SK-N-SH (cell line): ENCODE measurements around the gene PRRC2B. TPM values are rescaled to one million over a fixed set of nuclear protein-coding genes. Genes with fewer than 3 reads are reported as not detected.
"Not testable (repeated sequence)": the region's sequence is repeated elsewhere in the genome, so short reads cannot be mapped to it uniquely, and the experiment has no call there.

Experiments used
- CTCF ChIA-PET: fragments of 300-600, 350-600 bp; formaldehyde crosslinking; extraction: SDS; loops from one replicate; lab custom pipeline; 2021; lab: Yijun Ruan, JAX
- POLR2A ChIA-PET: fragments of 350-600 bp; sonication (Branson Sonifier 250); formaldehyde crosslinking; extraction: SDS; loops from one replicate; lab custom pipeline; 2020; ENCODE audit warnings: antibody characterized with exemption, inconsistent platforms; lab: Yijun Ruan, JAX
- DNase-seq: peaks from one replicate; pipeline ENCODE4 v3.0.0; 2012
- H2AFZ ChIP-seq: fragments of 200-600 bp; sonication (generic); 2 replicates; pipeline ENCODE4 v1.8.1; 2016; ENCODE audit warnings: antibody characterized with exemption, mild to moderate bottlenecking, low read depth
- H3F3A ChIP-seq: fragments of 200-600 bp; sonication (generic); replicated peaks from 2 replicates; pipeline ENCODE3; 2016; ENCODE audit warnings: antibody characterized with exemption, mild to moderate bottlenecking; ENCODE audit not compliant: insufficient read depth
- H3K27ac ChIP-seq, 2 experiments: fragments of 200-500 bp in 1 of 2; fragments of 200-600 bp in 1 of 2; sonication (Bioruptor generic) in 1 of 2; sonication (generic), shearing (Covaris generic) in 1 of 2; 2 replicates each; pipeline versions ENCODE4 v1.5.1 to v1.6.1; 2014 to 2016; ENCODE audit warnings: low read depth in 2 of 2, inconsistent platforms in 1 of 2, low read length in 1 of 2, mild to moderate bottlenecking in 1 of 2, mixed read lengths in 1 of 2
- H3K27me3 ChIP-seq: fragments of 200-600 bp; sonication (generic), shearing (Covaris generic); 2 replicates; pipeline ENCODE4 v1.6.1; 2016; ENCODE audit warnings: mixed run types; ENCODE audit not compliant: insufficient read depth
- H3K36me3 ChIP-seq, 2 experiments: fragments of 200-500 bp in 1 of 2; fragments of 200-600 bp in 1 of 2; sonication (Bioruptor generic) in 1 of 2; sonication (generic) in 1 of 2; replicated peaks in 1 of 2; 2 replicates each; pipeline versions ENCODE3 to v1.5.1; 2014 to 2016; ENCODE audit warnings: low read length in 1 of 2, mild to moderate bottlenecking in 1 of 2; ENCODE audit not compliant: insufficient read depth in 2 of 2, control insufficient read depth in 1 of 2
- H3K4me1 ChIP-seq, 2 experiments: fragments of 200-500 bp in 1 of 2; fragments of 200-600 bp in 1 of 2; sonication (Bioruptor generic) in 1 of 2; sonication (generic), shearing (Covaris generic) in 1 of 2; 2 replicates each; pipeline versions ENCODE4 v1.5.1 to v1.6.1; 2014 to 2016; ENCODE audit warnings: low read depth in 1 of 2, low read length in 1 of 2, mixed run types in 1 of 2; ENCODE audit not compliant: insufficient read depth in 2 of 2, control insufficient read depth in 1 of 2
- H3K4me2 ChIP-seq: fragments of 200-600 bp; sonication (generic), shearing (Covaris generic); 2 replicates; pipeline ENCODE4 v1.6.1; 2017; ENCODE audit warnings: mixed run types
- H3K4me3 ChIP-seq, 2 experiments: fragments of 200-500 bp in 1 of 2; fragments of 200-600 bp in 1 of 2; sonication (Bioruptor generic) in 1 of 2; sonication (generic), shearing (Covaris generic) in 1 of 2; 2 replicates each; pipeline versions ENCODE4 v1.5.1 to v1.8.1; 2014 to 2016; ENCODE audit warnings: low read depth in 2 of 2, inconsistent platforms in 1 of 2, low read length in 1 of 2, mild to moderate bottlenecking in 1 of 2, mixed read lengths in 1 of 2, moderate library complexity in 1 of 2
- H3K79me2 ChIP-seq: fragments of 200-600 bp; sonication (generic); 2 replicates; pipeline ENCODE4 v1.8.1; 2017; ENCODE audit warnings: mild to moderate bottlenecking; ENCODE audit not compliant: insufficient read depth
- H3K9ac ChIP-seq: fragments of 200-600 bp; sonication (generic); 2 replicates; pipeline ENCODE4 v1.6.1; 2017; ENCODE audit warnings: mixed run types
- H3K9me2 ChIP-seq: fragments of 200-600 bp; sonication (generic); 2 replicates; pipeline ENCODE4 v1.6.1; 2017; ENCODE audit warnings: mixed run types
- H3K9me3 ChIP-seq: fragments of 200-600 bp; sonication (generic); 2 replicates; pipeline ENCODE4 v1.6.1; 2017; ENCODE audit warnings: mixed run types, mild to moderate bottlenecking, moderate library complexity
- H4K20me1 ChIP-seq: fragments of 200-600 bp; sonication (generic); 2 replicates; pipeline ENCODE4 v1.6.1; 2017; ENCODE audit warnings: mild to moderate bottlenecking, mixed run types; ENCODE audit not compliant: insufficient read depth
- EZH2phosphoT487 ChIP-seq: fragments of 200-600 bp; sonication (generic); IDR thresholded peaks from 2 replicates; pipeline ENCODE4 v1.6.1; 2017; ENCODE audit warnings: low read depth, mixed run types, mild to moderate bottlenecking, antibody characterized with exemption, moderate library complexity, borderline replicate concordance
- FOSL2 ChIP-seq: IDR thresholded peaks from 2 replicates; pipeline ENCODE4 v1.4.0; 2012; ENCODE audit warnings: low read depth, mild to moderate bottlenecking, moderate library complexity, borderline replicate concordance
- FOXJ3 ChIP-seq: sonication (generic); formaldehyde crosslinking; IDR thresholded peaks from 2 replicates; pipeline ENCODE4 v1.5.1; 2020; ENCODE audit warnings: mild to moderate bottlenecking, missing genetic modification reagents
- MXI1 ChIP-seq: IDR thresholded peaks from 2 replicates; pipeline ENCODE4 v1.6.1; 2012; ENCODE audit warnings: mild to moderate bottlenecking, low read depth, low read length, improper control_type of control experiment
- NRF1 ChIP-seq: IDR thresholded peaks from 2 replicates; pipeline ENCODE4 v1.6.1; 2012; ENCODE audit warnings: low read depth, mild to moderate bottlenecking, low read length
- RFX5 ChIP-seq: IDR thresholded peaks from 2 replicates; pipeline ENCODE4 v1.6.1; 2012; ENCODE audit warnings: mild to moderate bottlenecking, improper control_type of control experiment, low read length
- TAF1 ChIP-seq: IDR thresholded peaks from 2 replicates; pipeline ENCODE4 v1.6.1; 2012; ENCODE audit warnings: low read depth, mild to moderate bottlenecking, low read length, moderate library complexity, borderline replicate concordance
- WGBS: methylation state at CpG from one replicate; pipeline ENCODE4 v1.1.6; 2017; ENCODE audit warnings: low lambda C conversion rate; 5-methylcytosine and 5-hydroxymethylcytosine counted together
- polyA plus RNA-seq, 3 experiments: library from polyadenylated mRNA; depleted of rRNA; stranded (reverse); fragments of >200 nt; gene quantifications; 2 replicates each; pipeline ENCODE4 v1.2.3, GENCODE V29; 2012

The PRRC2B gene
- polyA plus RNA-seq, 1 of the 3 experiments (the other 2 are of a cell fraction): 26.3 TPM

- H4K20me1 ChIP-seq: no peaks in the 10 kb centered on the region
- no peak overlapping the region for H3K27ac ChIP-seq
- no peak for DNase-seq
- H3K27me3 ChIP-seq: no peaks in the 10 kb centered on the region
- no peaks in the 10 kb centered on the region for H3K9me2 ChIP-seq
- H3F3A ChIP-seq: peaks cover 3% of the 10 kb centered on the region
- no peak overlapping the region for H3K9ac ChIP-seq
- CTCF ChIA-PET: no interaction called here
- H3K9me3 ChIP-seq: no peaks in the 10 kb centered on the region
- 83% methylated on average over 2 of the region's 2 CpGs for WGBS
- peaks cover 3% of the 10 kb centered on the region; the same call in 1 of the 2 replicates for H3K79me2 ChIP-seq
- no peak overlapping the region for H2AFZ ChIP-seq
- no peaks in the 10 kb centered on the region for H3K36me3 ChIP-seq
- H3K4me3 ChIP-seq: no peak overlapping the region
- TF ChIP-seq TAF1: no peak
- no peak for TF ChIP-seq RFX5
- TF ChIP-seq MXI1: no peak
- no peak for TF ChIP-seq FOXJ3
- TF ChIP-seq NRF1: no peak
- no peak for TF ChIP-seq FOSL2
- TF ChIP-seq EZH2phosphoT487: no peak
- POLR2A ChIA-PET: no interaction called here
- H3K4me1 ChIP-seq: peaks cover 0 to 3% of the 10 kb centered on the region in 2 experiments; a peak in 2 of 4 replicates
- H3K4me2 ChIP-seq: no peak overlapping the region
Observed at GRCh38 chr9:131370638-131371037, 23.2 kb upstream of the PRRC2B start.

GRCh38 chr9:131372599-131372973 is 21.3 kb upstream of the PRRC2B start:
- H3K27ac ChIP-seq: peak overlapping the region; percentile 72 to 87; a peak in 3 of 4 replicates
- WGBS: 40% methylated on average over 17 of the region's 17 CpGs

GRCh38 chr9:131374638-131375037 is 19.2 kb upstream of the PRRC2B start:
- POLR2A ChIA-PET, H3K9ac ChIP-seq, H3K9me2 ChIP-seq, H3K27me3 ChIP-seq, H3K9me3 ChIP-seq, H2AFZ ChIP-seq, H4K20me1 ChIP-seq, H3K79me2 ChIP-seq, H3K4me1 ChIP-seq, DNase-seq, H3F3A ChIP-seq, H3K27ac ChIP-seq, H3K36me3 ChIP-seq: not testable (repeated sequence)
- WGBS: 85% methylated on average over 5 of the region's 5 CpGs
- Histone ChIP-seq H3K4me3 (peak overlapping the region in 1 of 2 experiments; percentile 90; a peak in 1 of 4 replicates), H3K4me2 (peak overlapping the region; percentile 69; the same call in 1 of the 2 replicates)
- CTCF ChIA-PET: interaction anchor here (1.3 kb wide), 1 partner anchor 24 kb away, joined by 3 read pairs; no protein-coding TSS in a partner anchor

More at GRCh38 chr9:131372599-131372973, 21.3 kb upstream of the PRRC2B start:
- H3K4me2 ChIP-seq: peak overlapping the region; percentile 91
- not testable (repeated sequence) for H3K9me3 ChIP-seq, DNase-seq, H3K9me2 ChIP-seq, H3K79me2 ChIP-seq, H3K27me3 ChIP-seq, H4K20me1 ChIP-seq, H3K4me1 ChIP-seq, H3K36me3 ChIP-seq, H3F3A ChIP-seq
- POLR2A ChIA-PET: interaction anchor here (0.7 to 1.4 kb wide), 6 partner anchors 10 to 247 kb away, joined by 3 to 4 read pairs (median 3); partner anchors contain the start of gene NUP214
- peak overlapping the region; percentile 66 for H3K9ac ChIP-seq
- H2AFZ ChIP-seq: peak overlapping the region; percentile 98
- CTCF ChIA-PET: interaction anchor here (0.8 to 2.7 kb wide), 10 partner anchors 20 to 108 kb away, joined by 3 to 13 read pairs (median 4); no protein-coding TSS in a partner anchor
- H3K4me3 ChIP-seq: peak overlapping the region; percentile 57 to 90
